Heart left ventricle (tissue), 13 donors: ENCODE results near the gene TSSC4.

Source experiments
- POLR2A ChIP-seq, 2 donors: fragments of 450-650 bp; IDR thresholded peaks; one replicate each; pipeline ENCODE4 v1.6.1; 2017; ENCODE audit warnings: antibody characterized with exemption in 2 of 2, mild to moderate bottlenecking in 2 of 2, moderate library complexity in 2 of 2
- TF ChIP-seq, protein P1 (sequence below), 12 donors: fragments of 200-600 bp; sonication (generic) in 4 of 12; IDR thresholded peaks; one replicate each; pipeline versions ENCODE4 v1.5.0 to v1.8.0; 2018 to 2022; ENCODE audit warnings: antibody characterized with exemption in 12 of 12, mild to moderate bottlenecking in 5 of 12
- donor health status: ischemic (EF 13 %, LVEDD 7.1; RV severe dilation, severe dysfunction).
- donor health status: DM: no; HTN: yes; CAD: no.
- donor health status: DM: no; HTN: no; CAD: no.
- donor health status: ischemic (EF 25% LVEDD 6.9; RV normal size, moderate dysfunction).
- donor health status: ischemic (EF 25% LVEDD 5.7; RV mildly dilated, moderate dysfunction).
- donor health status: ischemic (EF 35%, LVEDD 5.7; RV mildly dilated, moderate dysfunction).
- donor health status: nonischemic (EF 11% LVEDD 7.7; RV severe dilation, severe dysfunction).
- donor health status: DM: yes; HTN: yes; CAD: no.
- donor health status: PGD.
- donor health status: ischemic (EF 29% LVEDD 5.4; RV normal size, mild dysfunction).
- donor health status: nonischemic (EF 23%, LVEDD 6.1; RV moderate dilation, normal function).

DNA sequence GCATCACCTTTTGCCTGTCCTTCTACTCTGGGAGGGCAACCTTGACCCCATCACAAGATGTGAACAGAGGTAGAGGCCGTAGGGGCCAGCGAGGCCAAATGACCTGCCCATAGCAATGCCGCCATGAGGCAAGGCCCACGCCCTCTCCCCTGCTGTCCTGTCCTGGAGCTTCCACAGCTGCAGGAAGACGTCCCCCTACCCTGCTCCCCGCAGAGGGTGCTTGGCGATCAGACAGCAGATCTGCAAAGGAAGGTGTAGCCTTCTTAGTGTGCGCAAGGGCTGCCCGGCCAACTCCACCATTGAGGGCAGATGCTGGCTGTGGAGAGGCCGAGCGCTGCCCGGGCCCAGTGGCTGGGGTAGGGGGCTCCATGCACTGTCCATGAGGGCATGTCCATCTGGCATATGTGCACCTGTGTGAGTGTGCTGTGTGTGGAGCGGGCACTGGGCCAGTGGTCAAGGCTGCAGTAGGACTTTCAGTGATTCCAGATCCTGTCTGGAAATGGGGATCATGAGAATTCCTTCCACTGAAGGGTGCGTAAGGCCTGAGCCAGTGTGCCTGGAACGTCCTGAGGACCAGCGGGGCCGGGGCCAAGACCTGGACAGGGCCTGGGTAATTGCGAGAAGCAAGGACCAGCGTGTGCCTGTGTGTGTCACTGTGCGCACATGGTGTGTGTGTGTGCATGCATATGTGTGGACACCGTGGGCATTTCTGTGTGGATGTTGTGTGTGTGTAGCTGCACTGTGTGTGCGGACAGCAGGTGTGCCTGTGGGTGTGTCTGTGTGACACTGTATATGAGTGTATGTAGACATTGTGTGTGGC is 32.8 kb downstream of the TSSC4 start:
- TF ChIP-seq, protein P1, sequence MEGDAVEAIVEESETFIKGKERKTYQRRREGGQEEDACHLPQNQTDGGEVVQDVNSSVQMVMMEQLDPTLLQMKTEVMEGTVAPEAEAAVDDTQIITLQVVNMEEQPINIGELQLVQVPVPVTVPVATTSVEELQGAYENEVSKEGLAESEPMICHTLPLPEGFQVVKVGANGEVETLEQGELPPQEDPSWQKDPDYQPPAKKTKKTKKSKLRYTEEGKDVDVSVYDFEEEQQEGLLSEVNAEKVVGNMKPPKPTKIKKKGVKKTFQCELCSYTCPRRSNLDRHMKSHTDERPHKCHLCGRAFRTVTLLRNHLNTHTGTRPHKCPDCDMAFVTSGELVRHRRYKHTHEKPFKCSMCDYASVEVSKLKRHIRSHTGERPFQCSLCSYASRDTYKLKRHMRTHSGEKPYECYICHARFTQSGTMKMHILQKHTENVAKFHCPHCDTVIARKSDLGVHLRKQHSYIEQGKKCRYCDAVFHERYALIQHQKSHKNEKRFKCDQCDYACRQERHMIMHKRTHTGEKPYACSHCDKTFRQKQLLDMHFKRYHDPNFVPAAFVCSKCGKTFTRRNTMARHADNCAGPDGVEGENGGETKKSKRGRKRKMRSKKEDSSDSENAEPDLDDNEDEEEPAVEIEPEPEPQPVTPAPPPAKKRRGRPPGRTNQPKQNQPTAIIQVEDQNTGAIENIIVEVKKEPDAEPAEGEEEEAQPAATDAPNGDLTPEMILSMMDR (IDR thresholded peaks at IDR 0.05) = no peak
- no peak for TF ChIP-seq POLR2A (IDR thresholded peaks at IDR 0.05)
